OCI-LY1 (cell line): ENCODE data around the gene DTNB.

Source experiments
- CTCF ChIP-seq: fragments of 200-600 bp; sonication (generic), shearing (Covaris generic); IDR thresholded peaks from 2 replicates; pipeline ENCODE4 v1.5.1; 2017; ENCODE audit warnings: mild to moderate bottlenecking, antibody characterized with exemption, low read length, moderate library complexity, mixed read lengths
- EZH2 ChIP-seq: fragments of 200-600 bp; sonication (generic), shearing (Covaris generic); IDR thresholded peaks from 2 replicates; pipeline ENCODE4 v1.8.0; 2017; ENCODE audit warnings: borderline replicate concordance, mixed run types, mild to moderate bottlenecking, antibody characterized with exemption, low read length, moderate library complexity, mixed read lengths

GRCh38 chr2:25707927-25708590, 34.7 kb upstream of the DTNB start:
- TF ChIP-seq CTCF = no peak
- TF ChIP-seq EZH2 = no peak
